ENCODE data around the gene USP6NL.

The USP6NL gene

GRCh38 chr10:11435581-11435981 lies 175.9 kb downstream of the USP6NL start:
- no peak for DNase-seq
- TF ChIP-seq GATA1 (IDR thresholded peaks at IDR 0.05; ENCODE audit: low read depth, low read length) = no peak
- no peak for TF ChIP-seq POLR2A (IDR thresholded peaks at IDR 0.05; ENCODE audit: low read length)

- peak; percentile 23 to 36 for DNase-seq
- TF ChIP-seq POLR2A (IDR thresholded peaks at IDR 0.05; ENCODE audit: low read length) = no peak
Observed at GRCh38 chr10:11434324-11434723, 177.1 kb downstream of the USP6NL start.

GRCh38 chr10:11433657-11434056 lies 177.8 kb downstream of the USP6NL start:
- no peak for DNase-seq
- TF ChIP-seq POLR2A (IDR thresholded peaks at IDR 0.05; ENCODE audit: low read length) (no peak), GATA1 (IDR thresholded peaks at IDR 0.05; ENCODE audit: low read depth, low read length) (no peak)

- TF ChIP-seq POLR2A (IDR thresholded peaks at IDR 0.05; ENCODE audit: low read length) = no peak
- TF ChIP-seq GATA1 (IDR thresholded peaks at IDR 0.05; ENCODE audit: low read depth, low read length) = no peak
- no peak for DNase-seq
Observed at GRCh38 chr10:11431216-11431555, 180.3 kb downstream of the USP6NL start.

GRCh38 chr10:11430421-11431215 lies 180.8 kb downstream of the USP6NL start:
- no peak for TF ChIP-seq POLR2A (IDR thresholded peaks at IDR 0.05; ENCODE audit: low read length)
- no peak for TF ChIP-seq GATA1 (IDR thresholded peaks at IDR 0.05; ENCODE audit: low read depth, low read length)
- no peak for DNase-seq

- no peak for TF ChIP-seq GATA1 (IDR thresholded peaks at IDR 0.05; ENCODE audit: low read depth, low read length)
- no peak for TF ChIP-seq POLR2A (IDR thresholded peaks at IDR 0.05; ENCODE audit: low read length)
- DNase-seq = no peak
Observed at GRCh38 chr10:11429439-11430052, 181.9 kb downstream of the USP6NL start.

GRCh38 chr10:11425676-11426075 lies 185.8 kb downstream of the USP6NL start:
- DNase-seq = no peak
- TF ChIP-seq GATA1 (IDR thresholded peaks at IDR 0.05; ENCODE audit: low read depth, low read length) (no peak), POLR2A (IDR thresholded peaks at IDR 0.05; ENCODE audit: low read length) (no peak)

- TF ChIP-seq POLR2A (IDR thresholded peaks at IDR 0.05; ENCODE audit: low read length) = no peak
- no peak for DNase-seq
Observed at GRCh38 chr10:11425296-11425610, 186.2 kb downstream of the USP6NL start.

- DNase-seq = peak; percentile 36 to 65
- TF ChIP-seq POLR2A (IDR thresholded peaks at IDR 0.05; ENCODE audit: low read length) (no peak), GATA1 (IDR thresholded peaks at IDR 0.05; ENCODE audit: low read depth, low read length) (no peak)
Observed at GRCh38 chr10:11424456-11425295, 186.8 kb downstream of the USP6NL start.

GRCh38 chr10:11416974-11417373 lies 194.5 kb downstream of the USP6NL start:
- no peak for DNase-seq
- TF ChIP-seq POLR2A (IDR thresholded peaks at IDR 0.05; ENCODE audit: low read length) = no peak
- TF ChIP-seq GATA1 (IDR thresholded peaks at IDR 0.05; ENCODE audit: low read depth, low read length) = no peak

GRCh38 chr10:11415095-11415494 lies 196.4 kb downstream of the USP6NL start:
- no peak for TF ChIP-seq GATA1 (IDR thresholded peaks at IDR 0.05; ENCODE audit: low read depth, low read length)
- TF ChIP-seq POLR2A (IDR thresholded peaks at IDR 0.05; ENCODE audit: low read length) = no peak

GRCh38 chr10:11414314-11415038 lies 197.0 kb downstream of the USP6NL start:
- DNase-seq = no peak
- TF ChIP-seq GATA1 (IDR thresholded peaks at IDR 0.05; ENCODE audit: low read depth, low read length) (no peak), POLR2A (IDR thresholded peaks at IDR 0.05; ENCODE audit: low read length) (no peak)

More at GRCh38 chr10:11415095-11415494, 196.4 kb downstream of the USP6NL start:
- no peak for DNase-seq

GRCh38 chr10:11411926-11412545 lies 199.4 kb downstream of the USP6NL start:
- DNase-seq = peak; percentile 10 to 12
- TF ChIP-seq POLR2A (IDR thresholded peaks at IDR 0.05; ENCODE audit: low read length) = no peak
- no peak for TF ChIP-seq GATA1 (IDR thresholded peaks at IDR 0.05; ENCODE audit: low read depth, low read length)

All from erythroblast (primary cell).